ENCODE measurements around the gene GARIN1A. TPM values are rescaled to one million over a fixed set of nuclear protein-coding genes. Genes with fewer than 3 reads are reported as not detected.

GARIN1A gene
- total RNA-seq, 1 donor from 2014 or later, result 3.9 TPM

DNA sequence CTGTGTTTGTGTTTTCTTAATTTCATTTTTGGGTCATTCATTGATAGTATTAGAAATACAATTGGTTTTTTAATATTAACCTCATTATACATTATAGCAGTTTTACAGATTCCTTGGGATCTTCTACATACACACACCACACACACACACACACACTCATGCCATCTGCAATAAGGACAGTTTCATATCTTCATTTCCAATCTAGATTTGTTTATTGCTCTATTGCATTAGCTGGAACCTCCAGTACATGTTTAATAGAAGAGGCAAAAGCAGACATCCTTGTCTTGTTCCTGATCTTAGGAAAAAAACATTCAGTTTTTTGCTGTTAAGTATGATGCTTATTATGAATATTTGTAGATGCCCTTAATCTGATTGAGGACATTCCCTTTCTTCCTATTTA is 49.3 kb downstream of the GARIN1A start:
- H3K4me1 Mint-ChIP-seq (ENCODE audit: unreplicated experiment), result no peaks in the 10 kb centered on the region
- TF ChIP-seq, protein P1, sequence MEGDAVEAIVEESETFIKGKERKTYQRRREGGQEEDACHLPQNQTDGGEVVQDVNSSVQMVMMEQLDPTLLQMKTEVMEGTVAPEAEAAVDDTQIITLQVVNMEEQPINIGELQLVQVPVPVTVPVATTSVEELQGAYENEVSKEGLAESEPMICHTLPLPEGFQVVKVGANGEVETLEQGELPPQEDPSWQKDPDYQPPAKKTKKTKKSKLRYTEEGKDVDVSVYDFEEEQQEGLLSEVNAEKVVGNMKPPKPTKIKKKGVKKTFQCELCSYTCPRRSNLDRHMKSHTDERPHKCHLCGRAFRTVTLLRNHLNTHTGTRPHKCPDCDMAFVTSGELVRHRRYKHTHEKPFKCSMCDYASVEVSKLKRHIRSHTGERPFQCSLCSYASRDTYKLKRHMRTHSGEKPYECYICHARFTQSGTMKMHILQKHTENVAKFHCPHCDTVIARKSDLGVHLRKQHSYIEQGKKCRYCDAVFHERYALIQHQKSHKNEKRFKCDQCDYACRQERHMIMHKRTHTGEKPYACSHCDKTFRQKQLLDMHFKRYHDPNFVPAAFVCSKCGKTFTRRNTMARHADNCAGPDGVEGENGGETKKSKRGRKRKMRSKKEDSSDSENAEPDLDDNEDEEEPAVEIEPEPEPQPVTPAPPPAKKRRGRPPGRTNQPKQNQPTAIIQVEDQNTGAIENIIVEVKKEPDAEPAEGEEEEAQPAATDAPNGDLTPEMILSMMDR (IDR thresholded peaks at IDR 0.05), result no peak
- H3K36me3 Mint-ChIP-seq (ENCODE audit: unreplicated experiment), result no peaks in the 10 kb centered on the region
- H3K27ac Mint-ChIP-seq (ENCODE audit: unreplicated experiment), result no peak overlapping the region
- H3K9me3 Mint-ChIP-seq (ENCODE audit: unreplicated experiment), result no peaks in the 10 kb centered on the region
- H3K27me3 Mint-ChIP-seq (ENCODE audit: unreplicated experiment), result no peaks in the 10 kb centered on the region
- H3K4me3 Mint-ChIP-seq (ENCODE audit: unreplicated experiment), result no peak overlapping the region
- DNase-seq (ENCODE audit: extremely low spot score, unreplicated experiment), result no peak

Other genes with a start within 250 kb of the GARIN1A start
- 7.4 and 8.8 TPM in 2 replicates for gene HILPDA, start 216.4 kb upstream of the GARIN1A start, total RNA-seq
- gene METTL2B, start 195.5 kb upstream of the GARIN1A start, total RNA-seq, result 31.4 and 33.2 TPM in 2 replicates
- 516 and 530 TPM in 2 replicates for gene CALU, start 67.1 kb downstream of the GARIN1A start, total RNA-seq
- not detected in 2 replicates for gene OPN1SW, start 103.5 kb downstream of the GARIN1A start, total RNA-seq
- 10.8 and 13.3 TPM in 2 replicates for gene CCDC136, start 119.7 kb downstream of the GARIN1A start, total RNA-seq
- gene FLNC, start 158.1 kb downstream of the GARIN1A start, total RNA-seq, result 26.9 and 28.6 TPM in 2 replicates
- gene ATP6V1F, start 190.6 kb downstream of the GARIN1A start, total RNA-seq, result 161 and 162 TPM in 2 replicates
- gene KCP, start 238.4 kb downstream of the GARIN1A start, total RNA-seq, result 0.55 and 0.70 TPM in 2 replicates